ENCODE results near the gene UPK3A. TPM values are rescaled to one million over a fixed set of nuclear protein-coding genes. Genes with fewer than 3 reads are reported as not detected.

UPK3A gene
- total RNA-seq, 4 donors from 2014 or later = not detected

DNA sequence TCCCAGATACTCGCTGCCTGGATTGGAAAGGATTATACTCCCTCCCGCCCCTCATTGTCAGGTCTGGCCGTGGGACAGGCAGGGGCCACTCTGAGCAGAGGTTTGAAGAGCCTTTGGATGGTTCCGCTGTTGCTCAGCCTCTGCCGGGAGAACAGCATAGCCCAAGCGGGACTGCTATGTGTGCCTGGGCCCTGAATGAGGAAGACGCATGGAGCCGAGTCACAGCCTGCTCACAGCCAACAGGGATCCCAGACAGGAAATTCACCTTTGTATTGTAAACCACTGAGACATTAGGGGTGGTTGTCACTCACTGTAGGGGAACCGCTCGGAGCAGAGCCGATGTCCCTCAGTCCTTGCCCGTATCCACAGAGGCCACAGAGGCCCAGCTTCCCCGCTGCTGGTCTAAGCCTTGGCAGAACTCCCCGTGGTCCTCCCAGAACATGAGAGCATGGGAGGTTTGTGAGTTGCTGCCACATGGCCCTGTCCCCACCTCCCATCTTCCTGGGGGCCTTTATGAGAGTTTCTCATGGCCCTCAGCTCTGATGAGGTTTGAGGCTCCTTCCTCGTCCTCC, 14.3 kb downstream of the UPK3A start:
- Histone ChIP-seq H3K36me3 (no peaks in the 10 kb centered on the region), H3K9me3 (no peaks in the 10 kb centered on the region), H3K27me3 (no peaks in the 10 kb centered on the region), H3K4me3 (no peak overlapping the region), H3K4me1 (no peaks in the 10 kb centered on the region), H3K27ac (no peak overlapping the region)
- no peak for ATAC-seq
- WGBS, 2 donors (ENCODE audit: low coverage in 1 of 2) = 82 to 100% methylated on average over 2 to 3 of the region's 15 CpGs
- TF ChIP-seq POLR2AphosphoS5 (IDR thresholded peaks at IDR 0.05) = no peak
- TF ChIP-seq, protein P1, sequence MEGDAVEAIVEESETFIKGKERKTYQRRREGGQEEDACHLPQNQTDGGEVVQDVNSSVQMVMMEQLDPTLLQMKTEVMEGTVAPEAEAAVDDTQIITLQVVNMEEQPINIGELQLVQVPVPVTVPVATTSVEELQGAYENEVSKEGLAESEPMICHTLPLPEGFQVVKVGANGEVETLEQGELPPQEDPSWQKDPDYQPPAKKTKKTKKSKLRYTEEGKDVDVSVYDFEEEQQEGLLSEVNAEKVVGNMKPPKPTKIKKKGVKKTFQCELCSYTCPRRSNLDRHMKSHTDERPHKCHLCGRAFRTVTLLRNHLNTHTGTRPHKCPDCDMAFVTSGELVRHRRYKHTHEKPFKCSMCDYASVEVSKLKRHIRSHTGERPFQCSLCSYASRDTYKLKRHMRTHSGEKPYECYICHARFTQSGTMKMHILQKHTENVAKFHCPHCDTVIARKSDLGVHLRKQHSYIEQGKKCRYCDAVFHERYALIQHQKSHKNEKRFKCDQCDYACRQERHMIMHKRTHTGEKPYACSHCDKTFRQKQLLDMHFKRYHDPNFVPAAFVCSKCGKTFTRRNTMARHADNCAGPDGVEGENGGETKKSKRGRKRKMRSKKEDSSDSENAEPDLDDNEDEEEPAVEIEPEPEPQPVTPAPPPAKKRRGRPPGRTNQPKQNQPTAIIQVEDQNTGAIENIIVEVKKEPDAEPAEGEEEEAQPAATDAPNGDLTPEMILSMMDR (IDR thresholded peaks at IDR 0.05) = no peak
- TF ChIP-seq EP300 (IDR thresholded peaks at IDR 0.05) = no peak
- no peak for TF ChIP-seq POLR2A (IDR thresholded peaks at IDR 0.05)

DNA sequence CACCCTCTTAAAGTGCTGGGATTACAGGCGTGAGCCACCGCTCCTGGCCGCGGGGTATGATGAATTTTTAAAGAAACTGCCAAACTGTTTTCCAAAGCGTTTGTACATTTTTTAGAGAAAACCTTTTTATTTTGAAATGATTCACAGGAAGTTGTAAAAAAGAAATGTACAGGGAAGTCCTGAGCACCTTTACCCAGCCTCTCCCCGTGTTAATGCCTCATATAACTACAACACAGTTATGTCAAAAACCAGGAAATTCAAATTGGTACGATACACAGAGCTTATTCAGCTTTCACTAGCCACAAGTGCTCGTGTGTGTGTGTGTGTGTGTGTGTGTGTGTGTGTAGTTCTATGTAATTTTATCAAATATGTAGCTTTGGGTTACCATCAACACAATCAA, 18.0 kb downstream of the UPK3A start:
- Histone ChIP-seq H3K27me3 (no peaks in the 10 kb centered on the region), H3K4me1 (no peaks in the 10 kb centered on the region), H3K4me3 (no peak overlapping the region), H3K9me3 (no peaks in the 10 kb centered on the region), H3K27ac (no peak overlapping the region), H3K36me3 (no peaks in the 10 kb centered on the region)
- ATAC-seq = no peak
- TF ChIP-seq EP300 (IDR thresholded peaks at IDR 0.05) (no peak), POLR2AphosphoS5 (IDR thresholded peaks at IDR 0.05) (no peak), POLR2A (IDR thresholded peaks at IDR 0.05) (no peak)
- TF ChIP-seq, protein P1 (IDR thresholded peaks at IDR 0.05) = no peak
- WGBS, 2 donors (ENCODE audit: low coverage in 1 of 2) = 61 to 67% methylated on average over 4 to 8 of the region's 8 CpGs

DNA sequence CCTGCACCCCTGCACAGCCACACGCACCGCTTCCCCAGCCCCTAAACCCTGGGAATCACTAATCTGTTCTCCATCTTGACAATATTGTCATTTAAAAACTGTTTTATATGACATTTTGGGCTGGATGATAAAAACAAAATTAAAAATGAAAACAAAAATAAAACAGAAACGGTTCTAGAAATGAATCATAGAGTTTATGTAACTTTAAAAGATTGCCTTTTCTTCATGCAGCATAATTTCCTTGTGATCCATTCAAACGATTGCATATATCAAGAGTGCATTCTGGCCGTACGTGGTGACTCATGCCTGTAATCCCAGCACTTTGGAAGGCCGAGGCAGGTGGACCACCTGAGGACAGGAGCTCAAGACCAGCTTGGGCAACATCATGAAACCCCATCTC, 18.4 kb downstream of the UPK3A start:
- H3K27me3 ChIP-seq = no peaks in the 10 kb centered on the region
- no peaks in the 10 kb centered on the region for H3K9me3 ChIP-seq
- TF ChIP-seq POLR2AphosphoS5 (IDR thresholded peaks at IDR 0.05) = no peak
- TF ChIP-seq POLR2A (IDR thresholded peaks at IDR 0.05) = no peak
- TF ChIP-seq EP300 (IDR thresholded peaks at IDR 0.05) = no peak
- TF ChIP-seq, protein P1 (IDR thresholded peaks at IDR 0.05) = no peak
- no peak overlapping the region for H3K27ac ChIP-seq
- no peak overlapping the region for H3K4me3 ChIP-seq
- no peak for ATAC-seq
- 74 to 81% methylated on average over 4 to 6 of the region's 7 CpGs for WGBS, 2 donors (ENCODE audit: low coverage in 1 of 2)
- no peaks in the 10 kb centered on the region for H3K36me3 ChIP-seq
- no peaks in the 10 kb centered on the region for H3K4me1 ChIP-seq

DNA sequence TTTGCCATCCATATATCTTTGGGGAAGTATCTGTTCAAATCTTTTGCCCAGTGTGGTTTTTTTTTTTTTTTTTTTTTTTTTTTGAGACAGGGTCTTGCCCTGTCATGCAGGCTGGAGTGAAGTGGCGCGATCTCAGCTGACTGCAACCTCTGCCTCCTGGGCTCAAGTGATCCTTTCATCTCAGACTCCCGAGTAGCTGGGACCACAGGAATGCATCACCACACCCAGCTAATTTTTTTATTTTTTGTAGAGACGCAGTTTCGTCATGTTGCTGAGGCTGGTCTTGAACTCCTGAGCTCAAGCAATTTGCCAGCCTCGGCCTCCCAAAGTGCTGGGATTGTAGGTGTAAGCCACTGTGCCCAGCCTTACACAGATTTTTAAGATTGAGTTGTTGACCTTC, 20.2 kb downstream of the UPK3A start:
- H3K4me3 ChIP-seq = no peak overlapping the region
- 80 to 87% methylated on average over 4 to 5 of the region's 6 CpGs for WGBS, 2 donors (ENCODE audit: low coverage in 1 of 2)
- no peaks in the 10 kb centered on the region for H3K9me3 ChIP-seq
- no peak overlapping the region for H3K27ac ChIP-seq
- ATAC-seq = no peak
- H3K4me1 ChIP-seq = peaks cover 0 to 8% (median 0%) of the 10 kb centered on the region in 3 donors
- TF ChIP-seq POLR2A (IDR thresholded peaks at IDR 0.05) (no peak), EP300 (IDR thresholded peaks at IDR 0.05) (no peak), POLR2AphosphoS5 (IDR thresholded peaks at IDR 0.05) (no peak)
- TF ChIP-seq, protein P1 (IDR thresholded peaks at IDR 0.05) = no peak
- no peaks in the 10 kb centered on the region for H3K36me3 ChIP-seq
- H3K27me3 ChIP-seq = no peaks in the 10 kb centered on the region

DNA sequence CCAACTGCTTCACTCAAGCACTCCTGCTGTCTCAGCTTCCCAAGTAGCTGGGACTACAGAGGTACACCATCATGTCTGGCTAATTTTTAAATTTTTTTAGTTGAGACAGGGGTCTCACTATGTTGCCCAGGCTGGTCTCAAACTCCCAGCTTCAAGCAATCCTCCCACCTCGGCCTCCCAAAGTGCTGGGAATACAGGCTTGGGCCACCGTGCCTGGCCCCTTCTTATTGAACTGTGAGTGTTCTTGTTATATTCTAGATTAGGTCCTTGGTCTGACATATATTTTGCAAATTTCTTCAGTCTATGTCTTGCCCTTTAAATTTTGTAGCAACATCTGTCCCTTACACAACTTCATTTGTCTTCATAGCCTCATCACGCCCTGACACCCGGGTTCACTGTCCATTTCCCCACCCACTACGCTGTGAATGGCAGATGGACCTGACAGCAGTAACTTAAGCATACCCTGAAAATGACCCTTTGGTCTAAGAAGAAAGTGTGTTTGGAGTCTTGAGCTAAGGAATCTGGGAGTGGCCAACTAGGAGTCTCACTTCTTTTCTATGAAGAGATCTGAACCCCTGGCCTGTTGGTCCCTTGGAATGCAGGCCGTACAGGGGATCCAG, 20.8 kb downstream of the UPK3A start:
- TF ChIP-seq POLR2AphosphoS5 (IDR thresholded peaks at IDR 0.05) = no peak
- TF ChIP-seq, protein P1 (IDR thresholded peaks at IDR 0.05) = no peak
- no peak for TF ChIP-seq EP300 (IDR thresholded peaks at IDR 0.05)
- TF ChIP-seq POLR2A (IDR thresholded peaks at IDR 0.05) = no peak
- Histone ChIP-seq H3K4me3 (no peak overlapping the region), H3K27me3 (no peaks in the 10 kb centered on the region), H3K4me1 (peaks cover 0 to 12% (median 0%) of the 10 kb centered on the region in 3 donors), H3K9me3 (no peaks in the 10 kb centered on the region), H3K27ac (no peak overlapping the region), H3K36me3 (no peaks in the 10 kb centered on the region)
- no peak for ATAC-seq
- 60 to 81% methylated on average over 5 to 6 of the region's 6 CpGs for WGBS, 2 donors (ENCODE audit: low coverage in 1 of 2)

All from gastroesophageal sphincter (tissue), 4 donors.